ENCODE results near the gene PCDHGC5. TPM values are rescaled to one million over a fixed set of nuclear protein-coding genes. Genes with fewer than 3 reads are reported as not detected.

PCDHGC5 gene
- total RNA-seq, 4 donors from 2014 or later: 0.16 to 1.5 (median 0.36) TPM; not detected in 1

- H3K9me3 ChIP-seq: no peaks in the 10 kb centered on the region
- H3K27me3 ChIP-seq: no peaks in the 10 kb centered on the region
- no peak overlapping the region for H3K4me3 ChIP-seq
- DNase-seq: peak; percentile 41 to 76
- in situ Hi-C loops (cut with MboI; ENCODE audit: low sequenced_read_pairs in 4 of 4) (loop anchor here in 1 of 4 donors (5.0 kb wide), 1 partner anchor 51 kb away; the partner anchor contains the start of gene PCDHGC3), intact Hi-C loops (cut with DNase I; ENCODE audit: low total_unique reads) (no loop called here)
- peaks cover 41 to 45% of the 10 kb centered on the region in 2 donors for H3K4me1 ChIP-seq
- H3K27ac ChIP-seq: peak overlapping the region; percentile 79 to 88 (median 86)
- ATAC-seq: peak; percentile 51
- TF ChIP-seq, protein P1, sequence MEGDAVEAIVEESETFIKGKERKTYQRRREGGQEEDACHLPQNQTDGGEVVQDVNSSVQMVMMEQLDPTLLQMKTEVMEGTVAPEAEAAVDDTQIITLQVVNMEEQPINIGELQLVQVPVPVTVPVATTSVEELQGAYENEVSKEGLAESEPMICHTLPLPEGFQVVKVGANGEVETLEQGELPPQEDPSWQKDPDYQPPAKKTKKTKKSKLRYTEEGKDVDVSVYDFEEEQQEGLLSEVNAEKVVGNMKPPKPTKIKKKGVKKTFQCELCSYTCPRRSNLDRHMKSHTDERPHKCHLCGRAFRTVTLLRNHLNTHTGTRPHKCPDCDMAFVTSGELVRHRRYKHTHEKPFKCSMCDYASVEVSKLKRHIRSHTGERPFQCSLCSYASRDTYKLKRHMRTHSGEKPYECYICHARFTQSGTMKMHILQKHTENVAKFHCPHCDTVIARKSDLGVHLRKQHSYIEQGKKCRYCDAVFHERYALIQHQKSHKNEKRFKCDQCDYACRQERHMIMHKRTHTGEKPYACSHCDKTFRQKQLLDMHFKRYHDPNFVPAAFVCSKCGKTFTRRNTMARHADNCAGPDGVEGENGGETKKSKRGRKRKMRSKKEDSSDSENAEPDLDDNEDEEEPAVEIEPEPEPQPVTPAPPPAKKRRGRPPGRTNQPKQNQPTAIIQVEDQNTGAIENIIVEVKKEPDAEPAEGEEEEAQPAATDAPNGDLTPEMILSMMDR (IDR thresholded peaks at IDR 0.05 in 4 of 5, conservative IDR thresholded peaks at IDR 0.05 in 1 of 5): no peak
- no peak for TF ChIP-seq POLR2A (IDR thresholded peaks at IDR 0.05)
- H3K36me3 ChIP-seq: peaks cover 0 to 60% of the 10 kb centered on the region in 2 donors
Measured at GRCh38 chr5:141528291-141528984, 39.6 kb downstream of the PCDHGC5 start.

DNA sequence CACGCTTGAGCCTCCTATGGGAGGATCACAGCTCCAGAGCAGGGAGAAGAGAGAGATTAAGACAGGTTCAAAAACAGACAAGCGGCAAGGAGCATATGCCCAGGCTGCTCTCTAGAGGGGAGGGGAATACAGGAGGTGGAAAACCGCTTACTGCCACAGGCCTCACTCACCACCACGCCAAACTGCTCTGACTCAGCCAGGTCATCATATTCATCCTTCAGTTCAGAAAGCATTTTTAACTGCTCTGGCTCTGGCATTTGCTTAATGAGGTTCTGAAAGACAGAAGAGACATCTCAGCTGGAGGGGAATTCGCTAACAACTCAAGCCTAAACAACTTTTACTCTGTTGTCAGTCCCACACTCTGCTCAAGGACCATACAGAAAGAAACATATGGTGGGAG, 40.1 kb downstream of the PCDHGC5 start:
- H3K4me3 ChIP-seq: no peak overlapping the region
- intact Hi-C loops (cut with DNase I; ENCODE audit: low total_unique reads): loop anchor here (1.0 kb wide), 1 partner anchor 28 kb away; no protein-coding TSS in a partner anchor
- in situ Hi-C loops (cut with MboI; ENCODE audit: low sequenced_read_pairs in 4 of 4): loop anchor here in 1 of 4 donors (5.0 kb wide), 1 partner anchor 52 kb away; the partner anchor contains the start of gene PCDHGC3
- ATAC-seq (peak; percentile 45 to 66), DNase-seq (peak; percentile 45 to 74)
- peak overlapping the region; percentile 79 to 88 (median 86) for H3K27ac ChIP-seq
- H3K36me3 ChIP-seq: peaks cover 0 to 60% of the 10 kb centered on the region in 2 donors
- H3K4me1 ChIP-seq: peaks cover 36 to 39% of the 10 kb centered on the region in 2 donors
- no peak for TF ChIP-seq POLR2A (IDR thresholded peaks at IDR 0.05)
- TF ChIP-seq, protein P1 (IDR thresholded peaks at IDR 0.05 in 4 of 5, conservative IDR thresholded peaks at IDR 0.05 in 1 of 5): peak in 1 of 5 experiments; percentile 14
- H3K9me3 ChIP-seq: no peaks in the 10 kb centered on the region
- no peaks in the 10 kb centered on the region for H3K27me3 ChIP-seq

DNA sequence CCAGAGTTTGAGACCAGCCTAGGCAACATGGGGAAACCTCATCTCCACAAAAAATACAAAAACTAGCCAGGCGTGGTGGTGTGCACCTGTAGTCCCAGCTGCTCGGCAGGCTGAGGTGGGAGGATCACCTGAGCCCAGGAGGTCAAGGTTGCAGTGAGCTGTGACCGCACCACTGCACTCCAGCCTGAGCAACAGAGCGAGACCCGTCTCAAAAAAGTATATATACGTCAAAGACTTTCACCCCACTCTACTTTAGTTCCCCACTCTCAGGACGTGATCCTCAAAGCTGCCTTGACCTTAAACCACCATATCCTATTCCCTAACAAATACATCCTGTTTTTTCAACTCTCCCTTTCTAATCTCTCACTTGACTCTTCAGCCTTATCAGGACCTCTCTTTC, 41.0 kb downstream of the PCDHGC5 start:
- in situ Hi-C loops (cut with MboI; ENCODE audit: low sequenced_read_pairs in 4 of 4) (loop anchor here in 1 of 4 donors (5.0 kb wide), 1 partner anchor 53 kb away; the partner anchor contains the start of gene PCDHGC3), intact Hi-C loops (cut with DNase I; ENCODE audit: low total_unique reads) (loop anchor here (1.0 kb wide), 1 partner anchor 27 kb away; no protein-coding TSS in a partner anchor)
- ATAC-seq: no peak

DNA sequence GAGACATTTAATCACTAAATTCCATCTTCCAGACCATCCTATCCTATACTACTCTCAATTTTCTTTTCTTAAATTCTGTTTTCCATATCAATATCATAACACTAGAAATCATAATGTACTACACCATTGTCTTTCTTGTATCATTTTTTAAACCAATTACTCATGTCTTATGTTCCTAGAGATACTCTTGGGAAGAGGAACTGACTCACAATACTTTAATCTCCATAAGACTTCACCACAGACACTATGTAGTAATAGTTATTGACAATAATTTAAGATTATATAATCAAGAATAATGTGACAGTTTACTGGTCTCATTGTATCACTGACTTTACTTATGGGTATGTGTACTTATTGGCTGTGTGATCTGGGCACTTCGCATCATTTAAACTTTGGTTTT, 43.8 kb downstream of the PCDHGC5 start:
- in situ Hi-C loops (cut with MboI; ENCODE audit: low sequenced_read_pairs in 4 of 4): no loop called here
- ATAC-seq (no peak), DNase-seq (no peak)
- H3K27me3 ChIP-seq: no peaks in the 10 kb centered on the region
- H3K4me1 ChIP-seq: peaks cover 24 to 30% of the 10 kb centered on the region in 2 donors
- peak overlapping the region in 1 of 4 donors; percentile 20 for H3K27ac ChIP-seq
- intact Hi-C loops (cut with DNase I; ENCODE audit: low total_unique reads): no loop called here
- TF ChIP-seq, protein P1 (IDR thresholded peaks at IDR 0.05 in 4 of 5, conservative IDR thresholded peaks at IDR 0.05 in 1 of 5): no peak
- no peak for TF ChIP-seq POLR2A (IDR thresholded peaks at IDR 0.05)
- H3K9me3 ChIP-seq: no peaks in the 10 kb centered on the region
- no peak overlapping the region for H3K4me3 ChIP-seq
- H3K36me3 ChIP-seq: peaks cover 0 to 41% of the 10 kb centered on the region in 2 donors

More for the DNA sequence above, 41.0 kb downstream of the PCDHGC5 start:
- Histone ChIP-seq H3K27me3 (no peaks in the 10 kb centered on the region), H3K4me1 (peaks cover 30 to 32% of the 10 kb centered on the region in 2 donors), H3K36me3 (peaks cover 0 to 66% of the 10 kb centered on the region in 2 donors), H3K9me3 (no peaks in the 10 kb centered on the region), H3K27ac (peak overlapping the region; percentile 79 to 88 (median 86)), H3K4me3 (no peak overlapping the region)
- no peak for DNase-seq
- TF ChIP-seq, protein P1 (IDR thresholded peaks at IDR 0.05 in 4 of 5, conservative IDR thresholded peaks at IDR 0.05 in 1 of 5): no peak
- no peak for TF ChIP-seq POLR2A (IDR thresholded peaks at IDR 0.05)

All from gastrocnemius medialis (tissue), 4 donors.